Thoracic aorta (tissue), 2 donors: ENCODE results near the gene PDE4D. TPM values are rescaled to one million over a fixed set of nuclear protein-coding genes. Genes with fewer than 3 reads are reported as not detected.
A peak's percentile ranks its signal among the peaks of the same experiment; 100 is the strongest.

Experiments
- ATAC-seq: fragments of 150-250 bp; one replicate; pipeline ENCODE4 v1.8.0; 2017; ENCODE audit warnings: low read depth; ENCODE audit not compliant: insufficient number of reproducible peaks, low FRiP score
- DNase-seq: peaks from one replicate; pipeline ENCODE4 v3.0.0-alpha.2; 2020; ENCODE audit warnings: low spot score
- H3K27ac ChIP-seq, 2 donors: fragments of 200-600 bp; sonication (generic); 1 replicate in 1 of 2; 2 replicates in 1 of 2; pipeline ENCODE4 v1.5.1; 2016; ENCODE audit warnings: mild to moderate bottlenecking in 2 of 2, moderate library complexity in 2 of 2
- H3K27me3 ChIP-seq: fragments of 200-600 bp; sonication (generic); replicated peaks from 2 replicates; pipeline ENCODE4 v1.6.0; 2016; ENCODE audit warnings: mild to moderate bottlenecking; ENCODE audit not compliant: insufficient read depth
- H3K36me3 ChIP-seq: fragments of 200-600 bp; sonication (generic); one replicate; pipeline ENCODE4 v1.5.1; 2016
- H3K4me1 ChIP-seq, 2 donors: fragments of 200-600 bp; sonication (generic); 1 replicate in 1 of 2; 2 replicates in 1 of 2; pipeline versions ENCODE4 v1.5.1 to v1.6.0; 2016; ENCODE audit warnings: low read depth in 2 of 2, mild to moderate bottlenecking in 1 of 2; ENCODE audit not compliant: control insufficient read depth in 1 of 2
- H3K4me3 ChIP-seq: fragments of 200-600 bp; sonication (generic); 2 replicates; pipeline ENCODE4 v1.5.1; 2016; ENCODE audit warnings: mild to moderate bottlenecking
- H3K9me3 ChIP-seq: fragments of 200-600 bp; sonication (generic); 2 replicates; pipeline ENCODE4 v1.5.1; 2016
- CTCF ChIP-seq: fragments of 200-600 bp; sonication (generic); IDR thresholded peaks from one replicate; pipeline ENCODE4 v1.5.1; 2019; ENCODE audit warnings: antibody characterized with exemption
- total RNA-seq, 2 donors: library from RNA; depleted of rRNA; stranded (reverse); fragments of >200 nt; gene quantifications; one replicate each; pipeline versions ENCODE4 v1.1.0 to v1.2.3, GENCODE V29; 2016

PDE4D gene
- total RNA-seq, 2 donors from 2014 or later: 34.0 to 85.8 TPM

GRCh38 chr5:59158165-59158564 lies 735.4 kb downstream of the PDE4D start:
- Histone ChIP-seq H3K4me1 (peaks cover 0 to 10% of the 10 kb centered on the region in 2 donors), H3K27me3 (no peaks in the 10 kb centered on the region), H3K27ac (peak overlapping the region in 1 of 2 donors; percentile 22), H3K4me3 (no peak overlapping the region), H3K36me3 (no peaks in the 10 kb centered on the region), H3K9me3 (no peaks in the 10 kb centered on the region)
- DNase-seq (no peak), ATAC-seq (peak; percentile 73)
- no peak for TF ChIP-seq CTCF

GRCh38 chr5:59157068-59157467 lies 736.5 kb downstream of the PDE4D start:
- Histone ChIP-seq H3K27me3 (no peaks in the 10 kb centered on the region), H3K9me3 (no peaks in the 10 kb centered on the region), H3K4me3 (no peak overlapping the region), H3K4me1 (peaks cover 0 to 10% of the 10 kb centered on the region in 2 donors), H3K36me3 (no peaks in the 10 kb centered on the region), H3K27ac (no peak overlapping the region)
- ATAC-seq (no peak), DNase-seq (no peak)
- TF ChIP-seq CTCF: no peak

GRCh38 chr5:59152701-59153245 lies 740.8 kb downstream of the PDE4D start:
- Histone ChIP-seq H3K36me3 (no peaks in the 10 kb centered on the region), H3K27ac (no peak overlapping the region), H3K4me3 (no peak overlapping the region), H3K4me1 (peaks cover 0 to 5% of the 10 kb centered on the region in 2 donors), H3K27me3 (no peaks in the 10 kb centered on the region), H3K9me3 (no peaks in the 10 kb centered on the region)
- no peak for DNase-seq
- ATAC-seq: no peak
- no peak for TF ChIP-seq CTCF

- no peaks in the 10 kb centered on the region for H3K9me3 ChIP-seq
- H3K27me3 ChIP-seq: no peaks in the 10 kb centered on the region
- DNase-seq (no peak), ATAC-seq (no peak)
- H3K4me1 ChIP-seq: no peaks in the 10 kb centered on the region
- no peak overlapping the region for H3K27ac ChIP-seq
- no peak overlapping the region for H3K4me3 ChIP-seq
- H3K36me3 ChIP-seq: no peaks in the 10 kb centered on the region
- no peak for TF ChIP-seq CTCF
Observed at GRCh38 chr5:59151162-59151889, 742.2 kb downstream of the PDE4D start.

GRCh38 chr5:59149827-59150226 lies 743.7 kb downstream of the PDE4D start:
- no peak overlapping the region for H3K27ac ChIP-seq
- DNase-seq (no peak), ATAC-seq (no peak)
- no peak overlapping the region for H3K4me3 ChIP-seq
- no peaks in the 10 kb centered on the region for H3K27me3 ChIP-seq
- no peak for TF ChIP-seq CTCF
- H3K36me3 ChIP-seq: no peaks in the 10 kb centered on the region
- no peaks in the 10 kb centered on the region for H3K4me1 ChIP-seq
- H3K9me3 ChIP-seq: no peaks in the 10 kb centered on the region
